A549 (cell line): ENCODE data around the gene DYNLT2B.

Experiments
- EP300 ChIP-seq, 2 experiments: fragments of >200 bp; sonication (Bioruptor Twin); formaldehyde crosslinking; IDR thresholded peaks; 2 replicates in 1 of 2; 3 replicates in 1 of 2; pipeline ENCODE4 v1.6.1; 2016 to 2017
- POLR2A ChIP-seq: IDR thresholded peaks from 2 replicates; pipeline ENCODE4 v1.6.1; 2012; ENCODE audit warnings: mild to moderate bottlenecking, low read length
- TF ChIP-seq, protein P1 (sequence below): fragments of 450-650 bp; IDR thresholded peaks from 2 replicates; pipeline ENCODE4 v1.6.1; 2014; ENCODE audit warnings: antibody characterized with exemption

GRCh38 chr3:196246612-196247308 lies 71.3 kb downstream of the DYNLT2B start:
- TF ChIP-seq, protein P1, sequence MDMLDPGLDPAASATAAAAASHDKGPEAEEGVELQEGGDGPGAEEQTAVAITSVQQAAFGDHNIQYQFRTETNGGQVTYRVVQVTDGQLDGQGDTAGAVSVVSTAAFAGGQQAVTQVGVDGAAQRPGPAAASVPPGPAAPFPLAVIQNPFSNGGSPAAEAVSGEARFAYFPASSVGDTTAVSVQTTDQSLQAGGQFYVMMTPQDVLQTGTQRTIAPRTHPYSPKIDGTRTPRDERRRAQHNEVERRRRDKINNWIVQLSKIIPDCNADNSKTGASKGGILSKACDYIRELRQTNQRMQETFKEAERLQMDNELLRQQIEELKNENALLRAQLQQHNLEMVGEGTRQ: no peak
- TF ChIP-seq POLR2A: no peak
- no peak for TF ChIP-seq EP300 (IDR thresholded peaks at IDR 0.05)
